ENCODE results near the gene C18orf63. TPM values are rescaled to one million over a fixed set of nuclear protein-coding genes. Genes with fewer than 3 reads are reported as not detected.
"Not testable (repeated sequence)": the region's sequence is repeated elsewhere in the genome, so short reads cannot be mapped to it uniquely, and the experiment has no call there.

C18orf63 gene
- total RNA-seq, 1 experiment from 2014 or later, result not detected

- DNase-seq (ENCODE audit: low read depth), result not testable (repeated sequence)
Observed at GRCh38 chr18:74326791-74327190, 11.2 kb downstream of the C18orf63 start.

- DNase-seq (ENCODE audit: low read depth), result peak; percentile 2
Observed at GRCh38 chr18:74328206-74328605, 12.6 kb downstream of the C18orf63 start.

DNA sequence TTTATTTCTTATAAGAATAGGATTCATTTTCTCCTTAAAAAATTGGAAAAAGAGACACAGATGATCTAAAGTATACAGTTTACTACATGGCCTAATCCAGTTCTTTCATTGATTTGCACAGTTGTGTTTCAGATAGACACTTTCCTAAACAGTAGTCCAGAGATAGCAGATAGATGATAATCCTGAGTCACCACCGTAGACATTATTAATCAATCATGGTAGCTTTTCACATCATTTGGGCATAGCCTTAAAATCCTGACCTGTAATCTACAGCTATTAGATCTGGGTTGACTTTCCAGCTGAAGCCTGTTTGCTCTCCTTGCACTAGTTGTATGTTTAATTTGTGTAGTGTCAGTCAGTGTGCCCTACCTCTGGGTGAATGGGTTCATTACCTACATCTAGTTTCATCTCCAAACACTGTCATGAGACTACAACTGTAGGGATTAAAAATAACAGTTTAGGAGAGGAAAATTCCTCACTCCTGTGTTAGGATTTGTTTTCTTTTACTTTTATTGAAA, 14.1 kb downstream of the C18orf63 start:
- DNase-seq (ENCODE audit: low read depth), result no peak

DNA sequence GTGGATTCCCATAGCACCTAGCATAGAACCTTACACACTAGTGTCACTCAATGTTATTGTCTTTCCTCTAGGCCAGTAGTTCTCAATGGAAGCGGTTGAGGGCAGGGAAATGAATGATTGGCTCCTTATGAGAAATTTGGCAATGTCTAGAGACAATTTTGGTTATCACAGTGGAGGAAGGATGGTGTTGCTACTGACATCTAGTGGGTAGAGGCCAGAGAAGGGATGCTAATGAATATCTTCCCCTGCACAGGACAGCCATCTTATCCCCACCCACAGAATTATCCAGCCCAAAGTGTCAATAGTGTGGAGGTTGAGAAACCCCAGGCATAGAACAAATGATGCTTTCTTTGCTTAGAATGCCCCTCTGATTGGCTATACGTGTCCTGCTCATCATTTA, 15.8 kb downstream of the C18orf63 start:
- DNase-seq (ENCODE audit: low read depth), result peak; percentile 49

DNA sequence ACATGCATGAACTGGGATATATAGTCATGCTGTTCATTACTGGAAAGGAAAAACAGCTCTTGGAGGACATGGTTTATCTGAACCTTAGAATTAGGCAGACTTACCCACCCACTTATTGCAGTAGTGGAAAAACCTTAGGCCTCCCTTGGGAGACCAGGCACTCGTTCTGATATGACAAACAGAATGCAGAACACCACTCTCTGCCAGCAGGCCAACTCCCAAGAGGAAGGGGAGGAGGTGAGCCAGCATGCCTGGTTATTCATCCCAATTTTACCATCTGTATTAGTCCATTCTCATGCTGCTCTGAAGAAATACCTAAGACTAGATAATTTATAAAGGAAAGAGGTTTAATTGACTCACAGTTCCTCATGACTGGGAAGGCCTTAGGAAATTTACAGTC, 17.5 kb downstream of the C18orf63 start:
- no peak for DNase-seq (ENCODE audit: low read depth)

GRCh38 chr18:74334242-74334893, 18.7 kb downstream of the C18orf63 start:
- DNase-seq (ENCODE audit: low read depth), result no peak

GRCh38 chr18:74336656-74337055, 21.0 kb downstream of the C18orf63 start:
- DNase-seq (ENCODE audit: low read depth), result no peak

GRCh38 chr18:74337155-74337911, 21.7 kb downstream of the C18orf63 start:
- no peak for DNase-seq (ENCODE audit: low read depth)

DNA sequence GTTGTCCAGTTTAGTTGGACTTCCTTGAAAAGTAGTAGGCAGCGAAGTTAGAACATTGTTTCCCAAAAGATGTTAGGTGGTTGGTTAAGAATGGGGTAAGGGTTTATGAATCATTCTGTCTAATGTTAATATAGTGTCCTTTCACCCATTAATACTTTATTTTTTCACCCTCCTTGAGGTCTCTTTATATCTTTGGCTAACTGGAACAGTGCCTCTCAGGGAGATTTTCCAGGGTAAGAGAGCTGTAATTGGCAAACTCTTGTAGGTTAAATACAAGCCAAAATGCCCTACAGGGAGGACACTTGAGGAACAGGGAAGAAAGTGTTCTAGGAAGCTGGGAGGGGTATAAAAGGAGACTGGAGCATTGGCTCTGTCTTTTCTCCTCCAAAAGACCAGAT, 22.3 kb downstream of the C18orf63 start:
- no peak for DNase-seq (ENCODE audit: low read depth)

DNA sequence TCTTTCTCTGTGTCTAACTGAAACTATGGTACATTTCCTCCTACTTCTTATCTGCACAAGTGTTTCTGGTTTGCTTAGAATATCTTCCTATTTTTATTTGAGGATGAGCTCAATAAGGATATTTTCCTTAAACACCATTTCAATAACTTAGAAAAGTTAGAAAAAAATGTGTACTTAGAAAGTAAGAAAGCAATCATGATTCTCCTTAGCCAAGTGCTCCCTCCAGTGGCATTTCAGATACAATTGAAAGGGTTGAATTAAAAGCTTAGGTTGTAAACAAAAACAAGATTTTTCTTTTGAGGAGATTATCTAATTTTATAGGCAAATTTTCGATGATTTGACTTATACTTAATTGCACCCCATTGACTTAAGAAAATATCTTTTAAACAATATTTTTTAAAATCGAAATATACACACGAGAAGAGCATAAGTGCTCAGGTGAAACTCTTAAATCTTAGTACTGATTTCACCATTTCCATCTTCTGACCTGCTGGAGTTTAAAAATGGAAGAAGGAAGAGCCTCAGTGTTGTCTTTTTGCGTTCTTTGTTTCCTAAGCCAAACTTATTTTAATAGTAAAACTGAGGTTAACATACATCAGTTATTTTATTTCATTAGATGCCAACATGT, 26.9 kb downstream of the C18orf63 start:
- peak; percentile 54 for DNase-seq (ENCODE audit: low read depth)

DNA sequence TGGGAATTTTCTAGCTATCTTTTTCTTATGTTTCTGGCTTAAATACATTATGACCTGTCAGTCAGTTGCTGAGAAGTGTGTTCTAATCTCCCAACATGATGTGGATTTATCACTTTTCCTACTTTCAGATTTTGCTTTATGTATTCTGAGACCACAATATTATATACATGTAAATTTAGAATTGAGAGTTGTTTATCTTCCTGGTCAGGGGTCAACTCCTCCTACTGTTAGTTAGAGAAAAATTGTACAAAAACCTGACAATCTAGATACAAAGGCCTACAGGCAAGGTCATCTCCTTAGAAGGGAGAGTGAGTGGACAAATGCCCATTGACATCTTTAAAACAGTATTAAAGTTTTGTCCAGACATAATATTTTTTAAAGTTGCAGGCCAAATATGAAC, 30.6 kb downstream of the C18orf63 start:
- no peak for DNase-seq (ENCODE audit: low read depth)

DNA sequence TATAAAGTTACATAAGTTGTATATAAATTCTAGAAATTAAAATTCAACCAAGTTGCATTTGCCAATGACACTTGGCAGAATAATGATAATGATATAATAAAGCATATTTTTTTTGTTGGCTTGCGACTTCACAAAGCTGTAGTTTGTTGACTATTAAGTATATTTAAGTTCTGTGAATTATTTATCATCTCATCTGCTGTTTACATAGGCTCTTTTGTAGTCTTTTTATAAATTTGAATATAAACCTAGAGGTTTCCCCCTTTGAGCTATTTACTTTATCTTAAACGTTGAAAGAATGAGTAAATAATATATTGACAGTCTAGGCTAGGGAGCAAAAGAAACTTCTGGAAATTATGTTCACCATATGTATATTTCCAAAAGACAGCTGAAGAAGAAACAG, 32.9 kb downstream of the C18orf63 start:
- no peak for DNase-seq (ENCODE audit: low read depth)

- DNase-seq (ENCODE audit: low read depth), result peak; percentile 66
Observed at GRCh38 chr18:74351354-74351753, 35.7 kb downstream of the C18orf63 start.

- DNase-seq (ENCODE audit: low read depth), result peak; percentile 58
Observed at GRCh38 chr18:74353169-74353775, 37.6 kb downstream of the C18orf63 start.

DNA sequence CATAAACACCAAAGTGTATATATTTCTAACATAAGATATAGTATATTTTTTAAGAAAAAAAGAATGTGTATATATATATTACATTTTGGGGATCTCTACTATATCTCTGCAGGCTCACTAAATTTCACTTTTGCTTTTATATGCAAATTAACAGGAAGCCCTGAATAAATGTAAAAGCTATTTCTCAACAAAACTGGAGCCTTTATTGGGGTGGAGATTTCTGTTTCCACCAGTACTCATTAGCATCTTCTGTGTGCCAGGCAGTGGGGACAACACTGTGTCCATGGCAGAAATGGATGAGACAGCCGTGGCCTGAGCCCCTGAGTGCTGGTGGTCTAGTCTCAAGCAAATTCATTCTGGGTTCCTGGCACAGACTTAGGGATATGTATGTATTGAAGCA, 41.3 kb downstream of the C18orf63 start:
- DNase-seq (ENCODE audit: low read depth), result no peak

DNA sequence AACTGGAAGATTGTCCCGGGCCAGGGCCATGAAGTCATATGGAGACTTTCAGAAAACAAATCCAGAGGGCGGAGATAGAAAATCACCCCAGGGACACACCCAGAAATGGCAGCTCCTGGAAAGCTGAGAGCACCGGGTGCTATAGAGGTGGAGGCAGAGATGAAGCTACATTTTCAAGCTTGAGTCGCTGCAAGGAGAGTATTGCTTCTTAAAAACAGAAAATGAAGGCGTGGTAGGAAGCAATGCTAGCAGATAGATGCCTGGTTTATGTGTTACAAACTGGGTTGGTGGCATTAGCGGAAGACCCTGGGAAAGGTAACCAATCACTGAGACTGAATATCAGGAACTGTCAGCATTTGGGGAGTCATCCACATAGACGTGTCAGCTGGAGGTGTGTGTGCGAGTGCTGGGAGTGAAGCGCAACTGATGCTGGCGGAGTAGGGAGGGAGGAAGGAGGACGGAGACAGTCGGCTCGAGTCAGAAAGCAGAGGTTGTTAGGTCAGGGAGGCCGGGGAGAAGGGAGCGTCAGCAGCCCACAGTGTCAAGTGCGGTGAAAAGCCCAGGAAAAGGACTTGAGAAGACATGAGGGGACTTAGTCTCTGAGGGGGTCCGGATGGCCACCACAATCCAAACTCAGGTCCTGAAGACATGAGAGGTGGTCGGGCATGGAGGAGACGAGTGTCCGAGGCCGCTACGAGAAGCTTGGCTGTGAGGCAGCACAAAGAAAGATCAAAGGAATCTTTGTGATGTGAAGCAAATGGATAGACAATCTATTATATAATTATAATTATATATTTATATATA, 45.4 kb downstream of the C18orf63 start:
- no peak for DNase-seq (ENCODE audit: low read depth)

DNA sequence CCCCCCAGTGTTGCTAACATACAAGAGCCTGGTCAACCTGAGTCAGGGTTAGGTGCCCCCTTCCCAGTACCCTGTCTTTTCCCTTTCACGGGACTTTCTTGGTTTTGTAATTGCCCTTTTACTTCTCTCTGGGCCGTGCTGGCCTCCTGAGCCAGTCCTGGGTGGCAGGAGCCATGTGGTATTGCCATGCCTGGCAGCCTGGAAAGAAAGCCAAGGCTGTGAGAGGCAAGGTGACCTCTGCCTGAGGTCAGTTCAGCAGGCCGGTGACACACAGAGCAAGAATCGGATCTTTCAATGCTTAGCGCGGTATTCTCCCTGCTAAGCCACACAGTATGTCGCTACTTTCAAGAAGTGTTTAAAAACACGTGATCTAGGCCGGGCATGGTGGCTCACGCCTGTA, 52.3 kb downstream of the C18orf63 start:
- DNase-seq (ENCODE audit: low read depth), result no peak

DNA sequence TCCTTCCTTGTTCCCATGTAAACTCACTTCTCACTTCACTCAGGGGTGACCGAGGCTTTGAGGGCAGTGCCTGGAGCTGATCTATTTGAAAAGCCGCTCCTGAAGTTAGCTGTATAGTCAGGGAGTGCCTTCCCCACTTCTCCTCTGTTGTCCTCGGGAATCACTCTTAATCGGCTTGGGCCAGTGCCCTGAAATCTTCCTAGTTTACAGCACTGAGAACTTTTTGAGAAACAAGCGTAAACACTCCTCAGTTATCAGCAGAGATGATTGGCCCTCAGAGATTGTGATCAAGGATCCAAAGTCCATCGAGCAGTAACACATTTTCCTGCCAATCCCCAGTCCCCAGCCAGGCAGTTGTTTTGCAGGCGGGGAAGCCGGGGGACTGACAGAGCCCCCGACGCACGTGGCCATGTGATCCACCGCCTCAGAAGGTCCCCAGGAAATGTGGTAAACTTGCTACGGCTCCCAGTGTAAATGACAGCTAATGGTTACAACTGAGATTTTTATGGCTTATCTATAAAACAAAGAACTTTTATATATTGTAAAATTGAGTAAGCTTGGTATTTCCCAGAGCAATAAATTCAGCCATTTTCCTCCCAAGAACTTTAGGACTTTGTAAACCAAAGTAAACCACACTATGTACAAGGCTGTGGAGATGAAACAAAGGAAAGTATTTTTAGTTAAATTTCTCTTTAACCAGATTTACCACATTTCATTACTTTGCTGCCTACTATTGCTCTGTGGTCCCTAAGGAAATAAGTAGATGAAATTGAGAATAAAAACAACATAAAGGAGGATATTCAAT, 53.5 kb downstream of the C18orf63 start:
- no peak for DNase-seq (ENCODE audit: low read depth)

DNA sequence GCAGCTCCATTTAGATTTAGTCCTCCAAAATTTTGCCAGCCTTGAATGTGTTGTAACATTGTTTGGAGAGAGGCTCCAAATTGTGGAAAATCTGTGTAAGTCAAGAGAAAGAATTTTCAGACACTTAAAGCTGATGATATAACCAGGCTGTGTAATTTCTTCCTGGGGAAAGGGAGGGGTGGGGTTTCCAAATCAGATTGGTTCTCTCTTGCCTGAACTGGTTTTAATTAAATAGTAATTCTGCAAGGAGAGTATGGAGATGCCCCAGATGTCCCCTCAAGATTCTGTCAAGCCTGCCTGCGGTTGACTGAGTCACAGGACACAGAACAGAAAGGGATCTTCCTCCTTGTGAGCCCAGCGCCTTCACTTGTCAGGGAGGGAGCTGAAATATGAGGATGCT, 54.5 kb downstream of the C18orf63 start:
- DNase-seq (ENCODE audit: low read depth), result peak; percentile 49

- no peak for DNase-seq (ENCODE audit: low read depth)
Observed at GRCh38 chr18:74373428-74373827, 57.8 kb downstream of the C18orf63 start.

DNA sequence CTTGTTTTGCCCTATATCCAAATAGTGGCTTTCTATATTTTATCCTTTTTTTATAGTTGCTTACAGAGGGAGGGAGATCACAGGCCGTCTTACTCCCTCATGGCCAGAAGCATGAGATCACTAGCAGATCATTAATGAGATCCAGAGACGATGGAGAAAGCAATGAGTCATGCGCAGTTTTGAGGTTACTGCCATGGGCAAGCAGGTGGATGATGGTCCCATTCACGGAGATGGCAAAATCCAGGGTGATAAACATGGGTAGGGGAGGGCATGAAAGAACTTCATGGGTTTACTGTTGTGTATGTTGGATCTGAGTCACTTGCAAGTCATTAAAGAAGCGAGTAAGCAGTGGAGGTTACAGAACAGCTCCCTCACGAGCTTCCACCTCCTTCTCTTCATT, 60.4 kb downstream of the C18orf63 start:
- DNase-seq (ENCODE audit: low read depth), result peak; percentile 52

Measured in RPMI7951 (cell line).